HepG2 (cell line): ENCODE data around the gene INKA1. TPM values are rescaled to one million over a fixed set of nuclear protein-coding genes. Genes with fewer than 3 reads are reported as not detected.
"Not testable (repeated sequence)": the region's sequence is repeated elsewhere in the genome, so short reads cannot be mapped to it uniquely, and the experiment has no call there.

Experiments used
- ATAC-seq: fragments of 200-7000 bp; cut with Tn5 transposase; 3 replicates; pipeline ENCODE4 v1.9.1; 2020; ENCODE audit warnings: mild to moderate bottlenecking, moderate library complexity
- BruUV-seq: library from RNA; stranded (reverse); fragments of 400-500 nt; replicated peaks from 2 replicates; lab custom pipeline; 2021; lab: Mats Ljungman, UMichigan
- CTCF ChIA-PET: fragments of 300-600 bp; formaldehyde crosslinking; extraction: SDS; loops from one replicate; lab custom pipeline; 2021; ENCODE audit warnings: low total read pairs, inconsistent platforms, low intra/inter-chr PET ratio; lab: Yijun Ruan, JAX
- POLR2A ChIA-PET: fragments of 350-600 bp; sonication (Branson Sonifier 250); formaldehyde crosslinking; loops from one replicate; lab custom pipeline; 2020; ENCODE audit warnings: antibody characterized with exemption, inconsistent platforms; lab: Yijun Ruan, JAX
- DNase-seq: peaks from one replicate; pipeline ENCODE4 v3.0.0-alpha.2; 2015; ENCODE audit warnings: low spot score
- FAIRE-seq: peaks from 3 replicates; lab custom pipeline; 2011; peaks lifted over from hg19 to GRCh38; lab: Jason Lieb, UNC
- H2AFZ ChIP-seq: one replicate; pipeline ENCODE4 v1.6.1; 2011; ENCODE audit warnings: low read length, inconsistent platforms
- H3K27ac ChIP-seq: fragments of 300-600 bp; 3 replicates; pipeline ENCODE4 v1.8.0; 2011; ENCODE audit warnings: mixed run types, mild to moderate bottlenecking, mixed read lengths, low read length, inconsistent platforms; ENCODE audit not compliant: insufficient read depth; ENCODE audit errors: extremely low read length
- H3K27me3 ChIP-seq, 2 experiments: fragments of 200-600 bp in 1 of 2; 2 replicates in 1 of 2; 3 replicates in 1 of 2; pipeline versions ENCODE4 v1.6.0 to v1.8.0; 2011; ENCODE audit warnings: low read length in 2 of 2, mild to moderate bottlenecking in 2 of 2, moderate library complexity in 2 of 2, inconsistent platforms in 1 of 2; ENCODE audit not compliant: insufficient read depth in 2 of 2, control insufficient read depth in 1 of 2
- H3K36me3 ChIP-seq, 2 experiments: fragments of 200-600 bp in 1 of 2; replicated peaks in 1 of 2; 2 replicates in 1 of 2; 3 replicates in 1 of 2; pipeline versions ENCODE4 v1.5.1 to v1.8.0; 2011; ENCODE audit warnings: low read length in 2 of 2, inconsistent platforms in 1 of 2; ENCODE audit not compliant: insufficient read depth in 2 of 2, control insufficient read depth in 1 of 2
- H3K4me1 ChIP-seq: 2 replicates; pipeline ENCODE4 v1.5.1; 2012; ENCODE audit warnings: low read length, inconsistent platforms; ENCODE audit not compliant: insufficient read depth
- H3K4me2 ChIP-seq: 2 replicates; pipeline ENCODE4 v1.6.0; 2011; ENCODE audit warnings: low read depth, low read length, inconsistent platforms
- H3K4me3 ChIP-seq, 3 experiments: fragments of 200-600 bp in 1 of 3; sonication (generic), shearing (Covaris generic) in 1 of 3; replicated peaks in 1 of 3; 2 replicates each; pipeline ENCODE4 v1.5.1; 2011 to 2016; ENCODE audit warnings: low read length in 3 of 3, inconsistent platforms in 2 of 3, low read depth in 2 of 3, mild to moderate bottlenecking in 2 of 3, control low read depth in 1 of 3, mixed read lengths in 1 of 3; ENCODE audit not compliant: insufficient read depth in 1 of 3
- H3K79me2 ChIP-seq: one replicate; pipeline ENCODE4 v1.6.1; 2011; ENCODE audit warnings: low read length, inconsistent platforms; ENCODE audit not compliant: insufficient read depth
- H3K9ac ChIP-seq: 2 replicates; pipeline ENCODE4 v1.6.0; 2011; ENCODE audit warnings: mild to moderate bottlenecking, low read depth, low read length, inconsistent platforms; ENCODE audit not compliant: insufficient read depth
- H3K9me3 ChIP-seq: 2 replicates; pipeline ENCODE4 v1.5.1; 2012; ENCODE audit warnings: mild to moderate bottlenecking, low read length
- H4K20me1 ChIP-seq: 2 replicates; pipeline ENCODE4 v1.6.0; 2011; ENCODE audit warnings: inconsistent platforms, mild to moderate bottlenecking, low read length, moderate library complexity; ENCODE audit not compliant: insufficient read depth
- ESRRA ChIP-seq: sonication (generic); formaldehyde crosslinking; IDR thresholded peaks from 2 replicates; pipeline ENCODE4 v1.5.1; 2020; ENCODE audit warnings: mild to moderate bottlenecking, low read depth, missing genetic modification reagents
- HNF4A ChIP-seq: sonication (generic); formaldehyde crosslinking; IDR thresholded peaks from 2 replicates; pipeline ENCODE4 v1.4.0; 2020; ENCODE audit warnings: missing genetic modification reagents
- HOXA3 ChIP-seq: sonication (generic); formaldehyde crosslinking; IDR thresholded peaks from 2 replicates; pipeline ENCODE4 v1.5.0; 2020; ENCODE audit warnings: missing genetic modification reagents
- LCORL ChIP-seq, 2 experiments: fragments of 450-650 bp in 1 of 2; sonication (generic) in 1 of 2; formaldehyde crosslinking in 1 of 2; IDR thresholded peaks; 2 replicates each; pipeline versions ENCODE4 v1.5.0 to v1.6.1; 2017 to 2020; ENCODE audit warnings: antibody characterized with exemption in 1 of 2, missing genetic modification reagents in 1 of 2
- SAP130 ChIP-seq: IDR thresholded peaks from 2 replicates; pipeline ENCODE4 v1.6.1; 2016; ENCODE audit warnings: low read depth
- SATB2 ChIP-seq: sonication (generic); formaldehyde crosslinking; IDR thresholded peaks from 2 replicates; pipeline ENCODE4 v1.5.0; 2020; ENCODE audit warnings: missing genetic modification reagents
- ZNF850 ChIP-seq: sonication (generic); formaldehyde crosslinking; conservative IDR thresholded peaks from 2 replicates; pipeline ENCODE4 v1.9.0; 2021; ENCODE audit warnings: mild to moderate bottlenecking, missing genetic modification reagents
- WGBS: methylation state at CpG from one replicate; pipeline ENCODE4 v1.1.6; 2017; ENCODE audit warnings: low lambda C conversion rate; 5-methylcytosine and 5-hydroxymethylcytosine counted together
- in situ Hi-C: cut with HindIII; loops from 2 replicates; pipeline ENCODE4 v1.10.0; 2017; ENCODE audit warnings: low pct_unique_long_range_greater_than_20kb; ENCODE audit not compliant: extremely low pct_ligation_motif_present
- intact Hi-C: fragments of 100-400 bp; cut with micrococcal nuclease; formaldehyde crosslinking; loops from one replicate; pipeline ENCODE4 v1.10.0; 2022; ENCODE audit not compliant: unreplicated experiment
- polyA plus RNA-seq, 8 experiments: library from polyadenylated mRNA; depleted of rRNA in 3 of 8; stranded (reverse) in 7 of 8; unstranded in 1 of 8; fragments of >200 nt; fragmentation: Illumina TruSeq in 4 of 8; extraction: Trizol in 4 of 8; gene quantifications; 2 replicates each; pipeline versions ENCODE4 v1.2.1 to v1.2.3, GENCODE V29; 2011 to 2016; ENCODE audit warnings: low read depth in 4 of 8, missing spikeins in 1 of 8, mixed read lengths in 1 of 8; ENCODE audit not compliant: insufficient read depth in 1 of 8
- total RNA-seq, 5 experiments: library from RNA; depleted of rRNA; stranded (reverse); fragments of >200 nt; fragmentation: Illumina TruSeq; extraction: Trizol; gene quantifications; 2 replicates each; pipeline ENCODE4 v1.2.3, GENCODE V29; 2016; ENCODE audit warnings: low read depth in 1 of 5
- TF ChIP-seq, protein P1 (sequence below): sonication (generic); formaldehyde crosslinking; conservative IDR thresholded peaks from 2 replicates; pipeline ENCODE4 v1.4.0; 2020; ENCODE audit warnings: mild to moderate bottlenecking, missing genetic modification reagents, moderate library complexity

The INKA1 gene
- total and polyA plus RNA-seq, 2 of the 13 experiments (the other 11 are each of a cell fraction or from before 2014, with no cell fraction given): 0.22 to 0.41 TPM

DNA sequence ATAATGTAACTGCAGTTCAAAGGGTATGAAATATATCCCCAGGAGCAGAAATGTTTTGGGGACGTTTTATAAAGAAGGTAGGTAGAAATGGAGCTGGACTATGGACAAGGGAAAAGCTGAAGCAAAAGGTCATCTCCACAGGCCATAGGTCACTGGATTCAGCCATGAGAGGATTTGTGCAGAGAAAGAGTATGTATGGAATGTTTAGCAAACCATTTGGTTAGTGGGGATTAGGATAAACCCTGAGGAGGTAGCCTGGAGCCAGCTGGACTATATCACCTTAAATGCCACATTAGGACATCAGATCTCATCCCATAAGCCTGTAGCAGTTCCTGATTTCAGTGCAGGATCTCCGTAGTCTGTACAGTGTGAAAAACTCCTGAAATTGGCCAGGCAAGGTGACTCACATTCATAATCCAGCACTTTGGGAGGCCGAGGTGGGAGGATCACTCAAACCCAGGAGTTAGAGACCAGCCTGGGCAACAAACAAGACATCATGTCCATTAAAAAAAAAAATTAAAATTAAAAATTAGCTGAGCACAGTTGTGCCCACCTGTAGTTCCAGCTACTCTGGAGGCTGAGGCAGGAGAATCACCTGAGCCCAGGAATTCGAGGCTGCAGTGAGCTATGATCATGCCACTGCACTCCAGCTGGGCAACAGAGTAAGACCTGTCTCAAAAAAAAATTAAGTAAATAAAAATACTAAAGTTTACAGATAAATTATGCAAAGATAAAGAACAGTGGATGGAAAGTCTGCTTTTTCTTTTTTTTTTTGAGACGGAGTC is 21.5 kb upstream of the INKA1 start (continued):
- no peak for TF ChIP-seq HOXA3 (CRISPR knock-in tag)
- TF ChIP-seq LCORL (IDR thresholded peaks at IDR 0.05): no peak
- TF ChIP-seq LCORL (CRISPR knock-in tag; IDR thresholded peaks at IDR 0.05): peak; percentile 51; the same call in 1 of the 2 replicates
- TF ChIP-seq ESRRA (CRISPR knock-in tag): 0 out of 2 replicates have a peak, but pooled peaks have one; percentile 27
- TF ChIP-seq, protein P1, sequence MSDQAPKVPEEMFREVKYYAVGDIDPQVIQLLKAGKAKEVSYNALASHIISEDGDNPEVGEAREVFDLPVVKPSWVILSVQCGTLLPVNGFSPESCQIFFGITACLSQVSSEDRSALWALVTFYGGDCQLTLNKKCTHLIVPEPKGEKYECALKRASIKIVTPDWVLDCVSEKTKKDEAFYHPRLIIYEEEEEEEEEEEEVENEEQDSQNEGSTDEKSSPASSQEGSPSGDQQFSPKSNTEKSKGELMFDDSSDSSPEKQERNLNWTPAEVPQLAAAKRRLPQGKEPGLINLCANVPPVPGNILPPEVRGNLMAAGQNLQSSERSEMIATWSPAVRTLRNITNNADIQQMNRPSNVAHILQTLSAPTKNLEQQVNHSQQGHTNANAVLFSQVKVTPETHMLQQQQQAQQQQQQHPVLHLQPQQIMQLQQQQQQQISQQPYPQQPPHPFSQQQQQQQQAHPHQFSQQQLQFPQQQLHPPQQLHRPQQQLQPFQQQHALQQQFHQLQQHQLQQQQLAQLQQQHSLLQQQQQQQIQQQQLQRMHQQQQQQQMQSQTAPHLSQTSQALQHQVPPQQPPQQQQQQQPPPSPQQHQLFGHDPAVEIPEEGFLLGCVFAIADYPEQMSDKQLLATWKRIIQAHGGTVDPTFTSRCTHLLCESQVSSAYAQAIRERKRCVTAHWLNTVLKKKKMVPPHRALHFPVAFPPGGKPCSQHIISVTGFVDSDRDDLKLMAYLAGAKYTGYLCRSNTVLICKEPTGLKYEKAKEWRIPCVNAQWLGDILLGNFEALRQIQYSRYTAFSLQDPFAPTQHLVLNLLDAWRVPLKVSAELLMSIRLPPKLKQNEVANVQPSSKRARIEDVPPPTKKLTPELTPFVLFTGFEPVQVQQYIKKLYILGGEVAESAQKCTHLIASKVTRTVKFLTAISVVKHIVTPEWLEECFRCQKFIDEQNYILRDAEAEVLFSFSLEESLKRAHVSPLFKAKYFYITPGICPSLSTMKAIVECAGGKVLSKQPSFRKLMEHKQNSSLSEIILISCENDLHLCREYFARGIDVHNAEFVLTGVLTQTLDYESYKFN: peak; percentile 36; the same call in 1 of the 2 replicates
- TF ChIP-seq SATB2: no peak
- TF ChIP-seq SAP130 (CRISPR knock-in tag): 0 out of 2 replicates have a peak, but pooled peaks have one; percentile 16
- 0 out of 2 replicates have a peak, but pooled peaks have one; percentile 73 for TF ChIP-seq ZNF850 (CRISPR knock-in tag)
- TF ChIP-seq HNF4A (CRISPR knock-in tag): peak; percentile 79
- TF ChIP-seq, all 625 proteins: peak for 15

DNA sequence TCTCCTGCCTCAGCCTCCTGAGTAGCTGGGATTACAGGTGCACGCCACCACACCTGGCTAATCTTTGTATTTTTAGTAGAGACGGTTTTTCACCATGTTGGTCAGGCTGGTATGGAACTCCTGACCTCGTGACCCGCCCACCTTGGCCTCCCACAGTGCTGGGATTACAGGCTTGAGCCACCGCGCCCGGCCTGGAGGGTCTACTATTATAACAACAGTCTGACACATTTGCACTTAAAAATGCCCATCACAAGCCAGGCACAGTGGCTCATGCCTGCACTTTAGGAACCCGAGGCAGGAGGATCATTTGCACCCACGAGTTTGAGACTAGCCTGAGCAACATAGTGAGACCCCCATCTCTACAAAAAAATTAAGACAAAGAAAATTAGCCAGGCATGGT is 20.8 kb upstream of the INKA1 start:
- H3K4me2 ChIP-seq, H3K27me3 ChIP-seq, DNase-seq, CTCF ChIA-PET, H2AFZ ChIP-seq, H4K20me1 ChIP-seq, ATAC-seq, H3K36me3 ChIP-seq, FAIRE-seq, H3K9me3 ChIP-seq, H3K9ac ChIP-seq, H3K4me3 ChIP-seq, BruUV-seq, POLR2A ChIA-PET, in situ Hi-C loops, intact Hi-C loops: not testable (repeated sequence)
- peak overlapping the region; percentile 60 for H3K27ac ChIP-seq
- peaks cover 67% of the 10 kb centered on the region for H3K79me2 ChIP-seq
- peaks cover 58% of the 10 kb centered on the region for H3K4me1 ChIP-seq
- WGBS: 96% methylated on average over 9 of the region's 9 CpGs
